Endothelial cell of umbilical vein (primary cell): ENCODE data around the gene CAMSAP3. TPM values are rescaled to one million over a fixed set of nuclear protein-coding genes. Genes with fewer than 3 reads are reported as not detected.

Experiments used
- BruUV-seq: library from RNA; stranded (reverse); fragments of 400-500 nt; replicated peaks from 2 replicates; lab custom pipeline; 2021; lab: Mats Ljungman, UMichigan
- CTCF ChIA-PET: fragments of 300-600, 350-600 bp; sonication (Branson Sonifier 250); formaldehyde crosslinking; loops from one replicate; lab custom pipeline; 2021; ENCODE audit warnings: antibody characterized with exemption, inconsistent platforms; lab: Charles Lee
- POLR2A ChIA-PET: fragments of 300-600, 350-600 bp; sonication (Branson Sonifier 250); formaldehyde crosslinking; loops from one replicate; lab custom pipeline; 2021; ENCODE audit warnings: antibody characterized with exemption, inconsistent platforms; lab: Charles Lee
- DNase-seq: peaks from one replicate; pipeline ENCODE4 v3.0.0-alpha.2; 2011; ENCODE audit warnings: low read depth, low spot score
- FAIRE-seq: peaks from 2 replicates; lab custom pipeline; 2011; peaks lifted over from hg19 to GRCh38; lab: Jason Lieb, UNC
- H2AFZ ChIP-seq: 2 replicates; pipeline ENCODE4 v1.6.0; 2012; ENCODE audit warnings: low read depth, low read length, control low read depth, inconsistent platforms
- H3K27ac ChIP-seq: 2 replicates; pipeline ENCODE4 v1.5.1; 2011; ENCODE audit warnings: low read depth, mild to moderate bottlenecking, control low read depth, low read length, moderate library complexity; ENCODE audit not compliant: insufficient read depth
- H3K27me3 ChIP-seq, 2 experiments: 2 replicates each; pipeline versions ENCODE4 v1.6.0 to v1.6.1; 2011; ENCODE audit warnings: low read length in 2 of 2, mixed read lengths in 1 of 2; ENCODE audit not compliant: control insufficient read depth in 2 of 2, insufficient read depth in 2 of 2
- H3K36me3 ChIP-seq, 2 experiments: 2 replicates in 1 of 2; 3 replicates in 1 of 2; pipeline ENCODE4 v1.5.1; 2011; ENCODE audit warnings: low read length in 2 of 2, mild to moderate bottlenecking in 1 of 2, moderate library complexity in 1 of 2; ENCODE audit not compliant: control insufficient read depth in 2 of 2, insufficient read depth in 2 of 2; ENCODE audit errors: extremely low read depth in 1 of 2
- H3K4me1 ChIP-seq: 3 replicates; pipeline ENCODE4 v1.5.1; 2011; ENCODE audit warnings: mild to moderate bottlenecking, low read length; ENCODE audit not compliant: control insufficient read depth, insufficient read depth; ENCODE audit errors: extremely low read depth
- H3K4me2 ChIP-seq: 2 replicates; pipeline ENCODE4 v1.6.1; 2011; ENCODE audit warnings: low read length, control low read depth, mixed read lengths; ENCODE audit not compliant: insufficient read depth
- H3K4me3 ChIP-seq, 3 experiments: fragments of 200-600 bp in 1 of 3; sonication (generic), shearing (Covaris generic) in 1 of 3; replicated peaks in 1 of 3; 2 replicates each; pipeline ENCODE4 v1.5.1; 2011 to 2016; ENCODE audit warnings: control low read depth in 3 of 3, low read length in 3 of 3, mild to moderate bottlenecking in 2 of 3, inconsistent platforms in 1 of 3, low read depth in 1 of 3, moderate library complexity in 1 of 3; ENCODE audit not compliant: insufficient read depth in 1 of 3
- H3K79me2 ChIP-seq: 2 replicates; pipeline ENCODE4 v1.6.0; 2012; ENCODE audit warnings: low read length, inconsistent platforms; ENCODE audit not compliant: control insufficient read depth, insufficient read depth
- H3K9ac ChIP-seq: replicated peaks from 2 replicates; pipeline ENCODE3; 2011; ENCODE audit warnings: low read length, control low read depth; ENCODE audit not compliant: insufficient read depth; ENCODE audit errors: extremely low read depth
- H3K9me1 ChIP-seq: replicated peaks from 3 replicates; pipeline ENCODE4 v1.6.0; 2011; ENCODE audit warnings: mild to moderate bottlenecking, low read length; ENCODE audit not compliant: control insufficient read depth, insufficient read depth; ENCODE audit errors: extremely low read depth
- H3K9me3 ChIP-seq: replicated peaks from 2 replicates; pipeline ENCODE4 v1.5.1; 2012; ENCODE audit warnings: low read length, inconsistent platforms; ENCODE audit not compliant: control insufficient read depth, insufficient read depth
- H4K20me1 ChIP-seq: replicated peaks from 2 replicates; pipeline ENCODE3; 2011; ENCODE audit warnings: mild to moderate bottlenecking, low read length; ENCODE audit not compliant: control insufficient read depth, insufficient read depth; ENCODE audit errors: extremely low read depth
- EZH2 ChIP-seq: IDR thresholded peaks from 2 replicates; pipeline ENCODE4 v1.6.1; 2012; ENCODE audit warnings: borderline replicate concordance, low read depth, mild to moderate bottlenecking, moderate library complexity, low read length, inconsistent platforms; ENCODE audit not compliant: severe bottlenecking
- FOS ChIP-seq: IDR thresholded peaks from 2 replicates; pipeline ENCODE4 v1.6.1; 2011; ENCODE audit warnings: mild to moderate bottlenecking, low read length, moderate library complexity, borderline replicate concordance; ENCODE audit not compliant: insufficient read depth
- GATA2 ChIP-seq: IDR thresholded peaks from 2 replicates; pipeline ENCODE4 v1.7.0; 2011; ENCODE audit warnings: low read depth, mild to moderate bottlenecking, moderate library complexity, mixed read lengths, low read length; ENCODE audit not compliant: insufficient read length, insufficient read depth
- JUN ChIP-seq: IDR thresholded peaks from 2 replicates; pipeline ENCODE4 v1.6.1; 2011; ENCODE audit warnings: borderline replicate concordance, low read depth; ENCODE audit not compliant: insufficient read length, insufficient read depth
- MYC ChIP-seq: IDR thresholded peaks from one replicate; pipeline ENCODE4 v1.6.1; 2011; ENCODE audit warnings: mild to moderate bottlenecking, low read depth, low read length
- POLR2A ChIP-seq: IDR thresholded peaks from 2 replicates; pipeline ENCODE4 v1.6.1; 2012; ENCODE audit warnings: low read depth, mild to moderate bottlenecking, control low read depth, low read length
- POLR2AphosphoS5 ChIP-seq: IDR thresholded peaks from 2 replicates; pipeline ENCODE4 v1.6.1; 2012; ENCODE audit warnings: low read depth, mild to moderate bottlenecking, control low read depth, low read length, moderate library complexity; ENCODE audit not compliant: insufficient read depth
- dilution Hi-C: fragments of 300-500 bp; cut with MboI; formaldehyde crosslinking; loops from one replicate; pipeline ENCODE4 v1.15.0; 2019; ENCODE audit warnings: low sequenced_read_pairs; ENCODE audit not compliant: extremely low pct_ligation_motif_present
- intact Hi-C: fragments of 100-400 bp; cut with micrococcal nuclease; formaldehyde crosslinking; loops from one replicate; pipeline ENCODE4 v1.10.0; 2022
- polyA plus RNA-seq, 4 experiments: library from polyadenylated mRNA; depleted of rRNA in 3 of 4; stranded (reverse) in 3 of 4; unstranded in 1 of 4; fragments of >200 nt; gene quantifications; 2 replicates each; pipeline versions ENCODE4 v1.2.1 to v1.2.3, GENCODE V29; 2011 to 2012; ENCODE audit warnings: missing spikeins in 1 of 4
- total RNA-seq: library from RNA; stranded (reverse); gene quantifications from 2 replicates; pipeline ENCODE4 v1.2.3, GENCODE V29; 2021
- TF ChIP-seq, protein P1 (sequence below): IDR thresholded peaks from 2 replicates; pipeline ENCODE4 v1.6.1; 2011; ENCODE audit not compliant: insufficient read depth, insufficient read length
- TF ChIP-seq, protein P2 (sequence below), 2 donors: IDR thresholded peaks; 1 replicate in 1 of 2; 2 replicates in 1 of 2; pipeline ENCODE4 v1.5.1; 2011; ENCODE audit warnings: low read length in 2 of 2, mild to moderate bottlenecking in 2 of 2, moderate library complexity in 2 of 2, control low read depth in 1 of 2, inconsistent platforms in 1 of 2, low read depth in 1 of 2; ENCODE audit not compliant: insufficient read depth in 1 of 2; ENCODE audit errors: extremely low read depth in 1 of 2

Gene CAMSAP3
- total and polyA plus RNA-seq, 2 donors (not counting 3 experiments of a cell fraction or from before 2014, with no cell fraction given) = 0.11 to 0.22 TPM

DNA sequence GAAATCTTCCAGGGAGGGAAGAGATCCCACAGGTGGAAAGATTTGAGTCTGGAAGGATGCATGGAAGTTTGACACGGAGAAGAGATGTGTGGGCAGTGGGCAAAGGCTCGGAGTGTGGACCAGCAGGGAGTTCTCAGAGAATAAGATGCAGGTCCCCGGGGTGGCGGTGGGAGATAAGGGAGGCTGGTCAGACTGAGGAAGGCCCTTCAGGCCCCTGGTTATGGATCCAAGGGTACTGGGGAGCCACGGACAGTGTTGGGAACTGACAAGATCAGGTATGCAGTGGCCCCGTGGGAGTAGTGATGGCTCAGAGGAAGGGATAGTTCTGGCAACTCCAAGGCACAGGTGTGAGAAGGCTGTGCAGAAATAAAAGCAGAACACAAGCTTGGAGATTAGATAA lies 2.5 kb downstream of the CAMSAP3 start:
- ChIA-PET POLR2A (no interaction called here), CTCF (no interaction called here)
- H3K9ac ChIP-seq = no peak overlapping the region
- no peaks in the 10 kb centered on the region for H3K36me3 ChIP-seq
- no peak overlapping the region for H3K27ac ChIP-seq
- intact Hi-C loops = no loop called here
- H3K9me3 ChIP-seq = no peaks in the 10 kb centered on the region
- DNase-seq (no peak), FAIRE-seq (no peak)
- H3K4me3 ChIP-seq = no peak overlapping the region
- no peak overlapping the region for H3K4me2 ChIP-seq
- TF ChIP-seq, protein P1, sequence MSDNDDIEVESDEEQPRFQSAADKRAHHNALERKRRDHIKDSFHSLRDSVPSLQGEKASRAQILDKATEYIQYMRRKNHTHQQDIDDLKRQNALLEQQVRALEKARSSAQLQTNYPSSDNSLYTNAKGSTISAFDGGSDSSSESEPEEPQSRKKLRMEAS = no peak
- TF ChIP-seq MYC (no peak), EZH2 (no peak), POLR2AphosphoS5 (no peak)
- TF ChIP-seq, protein P2, sequence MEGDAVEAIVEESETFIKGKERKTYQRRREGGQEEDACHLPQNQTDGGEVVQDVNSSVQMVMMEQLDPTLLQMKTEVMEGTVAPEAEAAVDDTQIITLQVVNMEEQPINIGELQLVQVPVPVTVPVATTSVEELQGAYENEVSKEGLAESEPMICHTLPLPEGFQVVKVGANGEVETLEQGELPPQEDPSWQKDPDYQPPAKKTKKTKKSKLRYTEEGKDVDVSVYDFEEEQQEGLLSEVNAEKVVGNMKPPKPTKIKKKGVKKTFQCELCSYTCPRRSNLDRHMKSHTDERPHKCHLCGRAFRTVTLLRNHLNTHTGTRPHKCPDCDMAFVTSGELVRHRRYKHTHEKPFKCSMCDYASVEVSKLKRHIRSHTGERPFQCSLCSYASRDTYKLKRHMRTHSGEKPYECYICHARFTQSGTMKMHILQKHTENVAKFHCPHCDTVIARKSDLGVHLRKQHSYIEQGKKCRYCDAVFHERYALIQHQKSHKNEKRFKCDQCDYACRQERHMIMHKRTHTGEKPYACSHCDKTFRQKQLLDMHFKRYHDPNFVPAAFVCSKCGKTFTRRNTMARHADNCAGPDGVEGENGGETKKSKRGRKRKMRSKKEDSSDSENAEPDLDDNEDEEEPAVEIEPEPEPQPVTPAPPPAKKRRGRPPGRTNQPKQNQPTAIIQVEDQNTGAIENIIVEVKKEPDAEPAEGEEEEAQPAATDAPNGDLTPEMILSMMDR (IDR thresholded peaks at IDR 0.05; ENCODE audit: extremely low read depth in 1 of 2, insufficient read depth in 1 of 2, low read depth in 1 of 2, low read length in 2 of 2) = no peak
- H3K79me2 ChIP-seq = no peaks in the 10 kb centered on the region
- no peaks in the 10 kb centered on the region for H4K20me1 ChIP-seq
- BruUV-seq = no TSS peak
- H3K9me1 ChIP-seq = no peaks in the 10 kb centered on the region
- H3K27me3 ChIP-seq = peaks cover 25% of the 10 kb centered on the region in 2 experiments
- H2AFZ ChIP-seq = no peak overlapping the region
- no peaks in the 10 kb centered on the region for H3K4me1 ChIP-seq
- dilution Hi-C loops = no loop called here

DNA sequence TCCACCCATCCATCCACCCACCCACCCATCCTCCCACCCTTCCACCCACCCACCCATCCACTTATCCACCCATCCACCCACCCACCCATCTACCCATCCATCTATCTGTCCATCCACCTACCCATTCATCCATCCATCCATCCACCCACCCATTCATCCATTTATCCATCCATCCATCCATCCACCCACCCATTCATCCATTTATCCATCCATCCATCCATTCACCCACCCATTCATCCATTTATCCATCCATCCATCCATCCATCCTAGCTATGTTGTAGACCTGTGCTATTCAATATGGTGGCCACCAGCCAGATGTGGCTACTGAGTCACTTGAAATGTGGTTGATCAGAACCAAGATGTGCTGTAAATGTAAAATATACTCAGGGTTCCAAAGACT lies 5.1 kb downstream of the CAMSAP3 start:
- dilution Hi-C loops = no loop called here
- Histone ChIP-seq H3K27me3 (peaks cover 17% of the 10 kb centered on the region in 2 experiments), H3K27ac (no peak overlapping the region), H3K4me2 (no peak overlapping the region), H3K4me1 (no peaks in the 10 kb centered on the region), H4K20me1 (no peaks in the 10 kb centered on the region), H2AFZ (no peak overlapping the region), H3K9ac (no peak overlapping the region), H3K36me3 (no peaks in the 10 kb centered on the region), H3K4me3 (no peak overlapping the region), H3K9me1 (no peaks in the 10 kb centered on the region), H3K9me3 (no peaks in the 10 kb centered on the region), H3K79me2 (no peaks in the 10 kb centered on the region)
- FAIRE-seq = no peak
- intact Hi-C loops = no loop called here
- no peak for DNase-seq
- CTCF ChIA-PET = no interaction called here
- POLR2A ChIA-PET = no interaction called here
- TF ChIP-seq, protein P2 (IDR thresholded peaks at IDR 0.05; ENCODE audit: extremely low read depth in 1 of 2, insufficient read depth in 1 of 2, low read depth in 1 of 2, low read length in 2 of 2) = no peak
- TF ChIP-seq MYC = no peak
- TF ChIP-seq POLR2A = no peak
- TF ChIP-seq POLR2AphosphoS5 = no peak
- no peak for TF ChIP-seq EZH2
- no peak for TF ChIP-seq JUN
- no peak for TF ChIP-seq FOS
- TF ChIP-seq, protein P1 = no peak
- TF ChIP-seq GATA2 = no peak
- no TSS peak for BruUV-seq
